C4-2B (cell line): Measurements from ENCODE around the gene KATNAL1.

Experiments used
- ZFX ChIP-seq: fragments of 450-650 bp; IDR thresholded peaks from 2 replicates; pipeline ENCODE4 v1.6.1; 2017
- TF ChIP-seq, protein P1 (sequence below): fragments of 450-650 bp; conservative IDR thresholded peaks from 2 replicates; pipeline ENCODE4 v1.5.1; 2017; ENCODE audit warnings: mild to moderate bottlenecking

DNA sequence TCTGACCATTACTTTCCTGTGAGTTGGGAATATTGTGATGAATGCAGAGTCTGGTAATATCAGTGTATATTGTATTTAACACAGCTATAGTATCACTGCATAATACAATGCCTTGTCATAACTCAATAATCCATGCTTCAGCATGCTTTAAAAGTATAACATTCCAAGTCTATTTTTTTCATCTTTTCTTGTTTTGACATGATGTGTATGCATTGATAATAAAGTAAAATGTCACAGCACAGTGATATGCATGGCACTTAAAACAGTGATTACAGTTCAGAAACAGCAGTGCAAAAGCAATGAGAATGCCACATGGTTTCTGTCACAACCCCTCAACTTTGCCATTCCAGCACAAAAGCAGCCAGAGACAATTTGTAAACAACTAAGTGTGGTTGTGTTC, 17.8 kb downstream of the KATNAL1 start:
- TF ChIP-seq, protein P1, sequence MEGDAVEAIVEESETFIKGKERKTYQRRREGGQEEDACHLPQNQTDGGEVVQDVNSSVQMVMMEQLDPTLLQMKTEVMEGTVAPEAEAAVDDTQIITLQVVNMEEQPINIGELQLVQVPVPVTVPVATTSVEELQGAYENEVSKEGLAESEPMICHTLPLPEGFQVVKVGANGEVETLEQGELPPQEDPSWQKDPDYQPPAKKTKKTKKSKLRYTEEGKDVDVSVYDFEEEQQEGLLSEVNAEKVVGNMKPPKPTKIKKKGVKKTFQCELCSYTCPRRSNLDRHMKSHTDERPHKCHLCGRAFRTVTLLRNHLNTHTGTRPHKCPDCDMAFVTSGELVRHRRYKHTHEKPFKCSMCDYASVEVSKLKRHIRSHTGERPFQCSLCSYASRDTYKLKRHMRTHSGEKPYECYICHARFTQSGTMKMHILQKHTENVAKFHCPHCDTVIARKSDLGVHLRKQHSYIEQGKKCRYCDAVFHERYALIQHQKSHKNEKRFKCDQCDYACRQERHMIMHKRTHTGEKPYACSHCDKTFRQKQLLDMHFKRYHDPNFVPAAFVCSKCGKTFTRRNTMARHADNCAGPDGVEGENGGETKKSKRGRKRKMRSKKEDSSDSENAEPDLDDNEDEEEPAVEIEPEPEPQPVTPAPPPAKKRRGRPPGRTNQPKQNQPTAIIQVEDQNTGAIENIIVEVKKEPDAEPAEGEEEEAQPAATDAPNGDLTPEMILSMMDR = no peak
- no peak for TF ChIP-seq ZFX
